ENCODE results near the gene ATOH8. TPM values are rescaled to one million over a fixed set of nuclear protein-coding genes. Genes with fewer than 3 reads are reported as not detected.
A peak's percentile ranks its signal among the peaks of the same experiment; 100 is the strongest.

Gene ATOH8
- total and polyA plus RNA-seq, 8 donors: 1.7 to 13.9 (median 3.5) TPM

DNA sequence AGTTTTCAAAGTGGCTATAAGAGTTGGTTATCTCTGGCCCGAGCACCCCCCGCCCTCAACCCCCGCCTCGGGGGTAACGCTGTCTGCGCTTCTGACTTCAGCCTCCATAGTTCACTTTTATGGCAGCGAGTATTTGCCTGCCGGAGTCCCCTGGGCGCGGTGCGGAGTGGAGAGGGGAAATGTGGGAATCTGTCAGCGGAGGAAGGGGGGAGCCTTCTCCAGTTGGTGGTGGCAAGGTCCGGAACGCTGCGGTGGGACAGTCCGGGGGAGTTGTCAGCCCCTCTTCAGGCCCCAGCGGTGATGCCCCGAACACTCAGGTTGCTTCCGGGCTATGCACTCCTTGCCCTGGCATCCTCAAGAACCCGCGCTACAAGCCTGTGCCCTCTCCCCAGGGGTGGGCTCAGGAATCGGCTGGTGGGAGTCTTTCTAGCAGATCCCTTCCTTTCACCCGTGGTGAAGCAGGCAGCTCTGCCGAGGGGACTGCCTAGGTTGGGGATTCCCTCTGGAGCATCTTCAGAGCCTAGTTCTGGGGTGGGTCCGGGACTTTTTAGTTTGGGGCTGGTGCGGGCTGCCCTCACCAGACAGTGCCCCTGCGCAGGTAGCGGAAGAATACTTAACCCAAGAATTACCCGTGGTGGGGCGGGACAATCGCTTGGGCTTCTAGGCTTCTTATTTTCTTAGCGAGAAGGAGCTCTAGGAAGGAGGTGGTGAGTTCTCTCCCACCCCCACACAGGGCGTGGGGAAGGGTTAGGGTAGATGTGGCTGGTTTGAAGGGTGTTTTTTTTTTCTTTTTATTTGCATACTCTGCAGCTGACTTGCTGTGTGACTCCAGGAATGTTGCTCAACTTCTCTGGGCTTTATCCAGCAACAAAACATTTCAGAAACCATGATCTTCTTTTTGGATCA, 1.6 kb downstream of the ATOH8 start:
- intact Hi-C loops (cut with DNase I): loop anchor here in 1 of 3 donors (10.0 kb wide), 1 partner anchor 49 kb away; no protein-coding TSS in a partner anchor
- Histone ChIP-seq H3K9me3 (no peaks in the 10 kb centered on the region), H3K27ac (no peak overlapping the region), H3K4me3 (peak overlapping the region; percentile 27 to 66 (median 40)), H3K4me1 (peaks cover 8 to 22% (median 17%) of the 10 kb centered on the region in 3 donors), H3K36me3 (no peaks in the 10 kb centered on the region), H3K27me3 (no peaks in the 10 kb centered on the region)
- DNase-seq (peak in 2 of 6 donors; percentile 21 to 66), FAIRE-seq (no peak), ATAC-seq (no peak)
- WGBS, 2 donors: 6% methylated on average over 33 of the region's 33 CpGs
- TF ChIP-seq, protein P1, sequence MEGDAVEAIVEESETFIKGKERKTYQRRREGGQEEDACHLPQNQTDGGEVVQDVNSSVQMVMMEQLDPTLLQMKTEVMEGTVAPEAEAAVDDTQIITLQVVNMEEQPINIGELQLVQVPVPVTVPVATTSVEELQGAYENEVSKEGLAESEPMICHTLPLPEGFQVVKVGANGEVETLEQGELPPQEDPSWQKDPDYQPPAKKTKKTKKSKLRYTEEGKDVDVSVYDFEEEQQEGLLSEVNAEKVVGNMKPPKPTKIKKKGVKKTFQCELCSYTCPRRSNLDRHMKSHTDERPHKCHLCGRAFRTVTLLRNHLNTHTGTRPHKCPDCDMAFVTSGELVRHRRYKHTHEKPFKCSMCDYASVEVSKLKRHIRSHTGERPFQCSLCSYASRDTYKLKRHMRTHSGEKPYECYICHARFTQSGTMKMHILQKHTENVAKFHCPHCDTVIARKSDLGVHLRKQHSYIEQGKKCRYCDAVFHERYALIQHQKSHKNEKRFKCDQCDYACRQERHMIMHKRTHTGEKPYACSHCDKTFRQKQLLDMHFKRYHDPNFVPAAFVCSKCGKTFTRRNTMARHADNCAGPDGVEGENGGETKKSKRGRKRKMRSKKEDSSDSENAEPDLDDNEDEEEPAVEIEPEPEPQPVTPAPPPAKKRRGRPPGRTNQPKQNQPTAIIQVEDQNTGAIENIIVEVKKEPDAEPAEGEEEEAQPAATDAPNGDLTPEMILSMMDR (IDR thresholded peaks at IDR 0.05): no peak

DNA sequence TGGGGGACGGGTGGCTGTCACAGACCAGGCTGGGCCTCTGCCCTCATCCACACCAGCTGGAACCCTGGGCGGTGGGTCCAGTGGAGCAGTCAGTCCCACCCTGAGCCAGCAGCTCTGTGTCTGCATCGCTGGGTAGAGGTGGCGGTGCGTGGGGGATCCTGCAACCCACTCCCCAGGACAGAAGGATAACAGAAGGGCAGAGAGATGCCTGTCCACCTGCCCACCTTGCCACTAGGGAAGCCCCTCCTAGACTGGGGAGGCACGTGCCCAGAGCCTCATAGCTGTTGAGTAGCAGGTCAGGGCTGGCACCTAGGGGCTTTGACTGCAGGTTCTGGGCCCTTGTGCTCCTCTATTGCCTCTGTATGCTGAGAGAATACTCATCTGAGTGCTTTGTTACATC, 2.4 kb downstream of the ATOH8 start:
- no peaks in the 10 kb centered on the region for H3K9me3 ChIP-seq
- intact Hi-C loops (cut with DNase I): loop anchor here in 1 of 3 donors (10.0 kb wide), 1 partner anchor 49 kb away; no protein-coding TSS in a partner anchor
- peaks cover 8 to 22% (median 17%) of the 10 kb centered on the region in 3 donors for H3K4me1 ChIP-seq
- DNase-seq: peak in 2 of 6 donors; percentile 26 to 60
- peak overlapping the region in 1 of 4 donors; percentile 66 for H3K4me3 ChIP-seq
- no peak for ATAC-seq
- H3K27ac ChIP-seq: no peak overlapping the region
- TF ChIP-seq, protein P1 (IDR thresholded peaks at IDR 0.05): no peak
- 77 to 82% methylated on average over 5 to 6 of the region's 6 CpGs for WGBS, 2 donors
- no peaks in the 10 kb centered on the region for H3K36me3 ChIP-seq
- FAIRE-seq: no peak
- H3K27me3 ChIP-seq: no peaks in the 10 kb centered on the region

DNA sequence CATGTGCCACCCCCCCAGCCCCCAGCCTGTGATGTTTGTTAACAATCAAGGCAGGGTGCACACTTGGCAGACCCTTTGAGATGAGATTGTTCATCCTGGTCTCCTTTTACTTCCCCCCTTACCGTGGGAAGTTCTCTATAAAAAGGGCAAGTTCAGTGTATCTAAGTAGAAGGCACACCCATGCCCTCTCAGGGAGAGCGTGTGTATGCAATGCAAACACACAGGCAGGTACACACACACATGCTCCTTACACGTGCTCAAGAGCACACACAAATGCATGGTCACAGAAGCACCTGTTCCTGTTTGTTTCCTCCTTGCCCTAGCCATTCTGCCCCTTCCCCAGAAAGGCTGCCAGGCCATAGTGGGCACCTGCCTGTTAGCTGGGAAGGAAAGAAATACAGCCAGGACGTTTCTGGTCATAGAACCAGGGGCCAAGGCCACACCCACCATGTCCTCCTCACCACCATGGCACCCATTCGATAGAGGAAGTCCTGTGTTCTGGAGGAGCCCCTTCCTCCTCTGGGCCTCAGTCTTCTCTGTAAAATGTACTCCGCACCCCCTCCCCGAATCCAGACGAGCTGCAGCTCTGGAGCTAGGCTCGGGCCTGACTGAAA, 3.1 kb downstream of the ATOH8 start:
- ATAC-seq (peak; percentile 7 to 59 (median 32)), DNase-seq (peak in 3 of 6 donors; percentile 13 to 49 (median 34)), FAIRE-seq (no peak)
- no peak overlapping the region for H3K27ac ChIP-seq
- H3K4me3 ChIP-seq: no peak overlapping the region
- no peaks in the 10 kb centered on the region for H3K9me3 ChIP-seq
- TF ChIP-seq, protein P1 (IDR thresholded peaks at IDR 0.05): no peak
- intact Hi-C loops (cut with DNase I): loop anchor here in 1 of 3 donors (10.0 kb wide), 1 partner anchor 48 kb away; no protein-coding TSS in a partner anchor
- no peaks in the 10 kb centered on the region for H3K36me3 ChIP-seq
- peaks cover 8 to 22% (median 17%) of the 10 kb centered on the region in 3 donors for H3K4me1 ChIP-seq
- WGBS, 2 donors: 64% methylated on average over 9 of the region's 9 CpGs
- no peaks in the 10 kb centered on the region for H3K27me3 ChIP-seq

DNA sequence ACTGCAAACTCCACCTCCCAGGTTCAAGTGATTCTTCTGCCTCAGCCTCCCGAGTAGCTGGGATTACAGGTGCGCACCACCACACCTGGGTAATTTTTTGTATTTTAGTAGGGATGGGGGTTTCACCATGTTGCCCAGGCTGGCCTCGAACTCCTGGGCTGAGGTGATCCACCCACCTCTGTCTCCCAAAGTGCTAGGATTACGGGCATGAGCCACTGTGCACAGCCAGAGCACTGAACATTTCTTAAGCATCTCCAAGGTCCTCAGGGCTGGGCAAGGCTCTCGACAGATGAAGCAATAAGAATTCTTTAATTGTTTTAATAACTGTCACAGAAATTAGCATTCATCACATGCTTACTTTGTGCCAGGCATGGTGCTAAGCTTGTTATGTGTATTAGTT, 4.1 kb downstream of the ATOH8 start:
- no peak for FAIRE-seq

More for the DNA sequence above, 4.1 kb downstream of the ATOH8 start:
- 95 to 96% methylated on average over 5 of the region's 5 CpGs for WGBS, 2 donors
- Histone ChIP-seq H3K27ac (no peak overlapping the region), H3K36me3 (no peaks in the 10 kb centered on the region), H3K9me3 (no peaks in the 10 kb centered on the region), H3K4me3 (no peak overlapping the region), H3K4me1 (peaks cover 8 to 22% (median 17%) of the 10 kb centered on the region in 3 donors), H3K27me3 (no peaks in the 10 kb centered on the region)
- ATAC-seq: no peak
- no peak for DNase-seq
- TF ChIP-seq, protein P1 (IDR thresholded peaks at IDR 0.05): no peak
- intact Hi-C loops (cut with DNase I): loop anchor here in 1 of 3 donors (10.0 kb wide), 1 partner anchor 47 kb away; no protein-coding TSS in a partner anchor

All from pancreas (tissue), 10 donors.